Subcutaneous adipose tissue (tissue), 4 donors: ENCODE data around the gene PFDN1. TPM values are rescaled to one million over a fixed set of nuclear protein-coding genes. Genes with fewer than 3 reads are reported as not detected.

Experiments
- total RNA-seq, 4 donors: library from RNA; depleted of rRNA; stranded (reverse); fragments of >200 nt; gene quantifications; one replicate each; pipeline ENCODE4 v1.1.0, GENCODE V29; 2016
- TF ChIP-seq, protein P1 (sequence below): fragments of 450-650 bp; IDR thresholded peaks from one replicate; pipeline ENCODE4 v1.5.1; 2016; ENCODE audit warnings: low read depth, mild to moderate bottlenecking, control low read depth, antibody characterized with exemption, moderate library complexity

The PFDN1 gene
- total RNA-seq, 4 donors from 2014 or later, result 70.2 to 116 (median 90.9) TPM

DNA sequence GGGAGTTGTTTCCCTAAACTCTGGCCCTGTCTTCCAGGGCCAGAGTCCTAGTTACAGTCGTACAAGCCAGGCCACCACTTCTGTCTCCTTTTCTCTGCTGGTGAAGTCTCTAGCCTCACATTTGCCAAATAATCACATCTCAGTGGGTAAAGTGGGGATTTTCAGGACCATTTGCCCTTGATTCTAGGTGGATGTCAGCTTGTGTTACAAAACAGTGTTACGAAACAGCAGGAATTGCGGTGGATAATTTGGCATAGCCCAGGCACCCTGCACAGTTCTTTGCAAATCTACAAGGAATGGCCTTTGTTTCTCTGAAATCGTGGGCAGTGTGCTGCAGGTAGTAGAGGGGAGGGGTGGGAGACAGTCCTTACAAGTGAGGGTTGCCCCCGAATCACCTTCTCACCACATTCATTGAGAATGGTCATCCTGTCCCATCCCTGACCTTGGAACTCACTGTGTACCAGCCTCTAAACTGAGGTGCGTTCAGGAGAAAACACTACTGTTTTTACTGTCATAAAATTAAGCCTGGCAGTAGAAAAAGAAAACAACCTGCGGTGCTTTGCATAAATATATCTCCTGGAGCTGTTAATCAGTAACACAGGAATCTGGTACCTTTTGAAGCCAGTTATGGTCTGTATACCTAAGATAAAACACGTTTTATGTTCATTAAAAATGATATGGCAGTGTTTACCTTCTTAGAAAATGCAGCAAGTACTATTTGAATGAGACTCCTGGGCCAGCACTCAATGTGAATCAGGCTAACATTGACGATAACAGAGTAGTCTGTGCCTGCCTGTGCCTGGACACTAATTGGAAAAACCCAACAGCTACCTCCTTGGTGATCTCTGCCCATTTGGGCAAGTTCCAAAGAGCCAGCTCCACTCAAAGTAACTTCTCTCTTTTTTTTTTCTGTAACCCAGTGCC, 83.6 kb downstream of the PFDN1 start:
- TF ChIP-seq, protein P1, sequence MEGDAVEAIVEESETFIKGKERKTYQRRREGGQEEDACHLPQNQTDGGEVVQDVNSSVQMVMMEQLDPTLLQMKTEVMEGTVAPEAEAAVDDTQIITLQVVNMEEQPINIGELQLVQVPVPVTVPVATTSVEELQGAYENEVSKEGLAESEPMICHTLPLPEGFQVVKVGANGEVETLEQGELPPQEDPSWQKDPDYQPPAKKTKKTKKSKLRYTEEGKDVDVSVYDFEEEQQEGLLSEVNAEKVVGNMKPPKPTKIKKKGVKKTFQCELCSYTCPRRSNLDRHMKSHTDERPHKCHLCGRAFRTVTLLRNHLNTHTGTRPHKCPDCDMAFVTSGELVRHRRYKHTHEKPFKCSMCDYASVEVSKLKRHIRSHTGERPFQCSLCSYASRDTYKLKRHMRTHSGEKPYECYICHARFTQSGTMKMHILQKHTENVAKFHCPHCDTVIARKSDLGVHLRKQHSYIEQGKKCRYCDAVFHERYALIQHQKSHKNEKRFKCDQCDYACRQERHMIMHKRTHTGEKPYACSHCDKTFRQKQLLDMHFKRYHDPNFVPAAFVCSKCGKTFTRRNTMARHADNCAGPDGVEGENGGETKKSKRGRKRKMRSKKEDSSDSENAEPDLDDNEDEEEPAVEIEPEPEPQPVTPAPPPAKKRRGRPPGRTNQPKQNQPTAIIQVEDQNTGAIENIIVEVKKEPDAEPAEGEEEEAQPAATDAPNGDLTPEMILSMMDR, result no peak

DNA sequence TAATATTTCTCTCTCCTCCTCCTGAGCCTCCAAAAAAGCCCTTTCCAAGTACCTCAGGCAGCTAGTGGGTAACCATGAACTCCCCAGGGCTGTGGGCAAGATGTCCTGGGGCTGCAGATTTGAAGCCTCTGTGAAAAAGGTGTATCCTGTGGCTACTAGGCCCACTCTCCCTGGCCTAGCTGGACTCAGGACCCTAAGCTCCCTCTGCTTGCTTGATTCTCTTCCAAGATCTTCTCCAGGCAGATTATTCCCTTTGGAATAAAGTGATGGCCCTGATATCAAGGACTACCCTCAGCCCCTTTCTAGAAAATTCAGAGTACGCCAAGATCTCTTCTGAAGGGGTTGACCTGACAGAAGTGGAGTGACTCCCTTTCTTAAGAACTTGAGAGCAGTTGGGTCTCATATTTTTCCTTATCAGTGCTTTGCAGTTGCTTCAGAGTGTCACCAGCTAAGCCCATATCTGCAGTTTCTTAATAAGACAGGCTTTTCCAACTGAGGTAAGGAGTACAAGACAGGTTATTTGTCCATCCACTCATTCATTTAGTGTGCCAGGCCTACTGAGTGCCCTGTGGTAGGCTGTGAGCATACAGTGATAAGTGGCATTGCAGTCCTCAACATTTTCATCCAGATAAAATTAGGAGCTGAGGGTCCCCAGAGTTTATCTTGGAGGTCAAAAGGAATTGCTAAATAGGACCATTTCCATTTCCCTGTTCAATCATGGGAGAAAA, 85.4 kb downstream of the PFDN1 start:
- TF ChIP-seq, protein P1, result no peak

DNA sequence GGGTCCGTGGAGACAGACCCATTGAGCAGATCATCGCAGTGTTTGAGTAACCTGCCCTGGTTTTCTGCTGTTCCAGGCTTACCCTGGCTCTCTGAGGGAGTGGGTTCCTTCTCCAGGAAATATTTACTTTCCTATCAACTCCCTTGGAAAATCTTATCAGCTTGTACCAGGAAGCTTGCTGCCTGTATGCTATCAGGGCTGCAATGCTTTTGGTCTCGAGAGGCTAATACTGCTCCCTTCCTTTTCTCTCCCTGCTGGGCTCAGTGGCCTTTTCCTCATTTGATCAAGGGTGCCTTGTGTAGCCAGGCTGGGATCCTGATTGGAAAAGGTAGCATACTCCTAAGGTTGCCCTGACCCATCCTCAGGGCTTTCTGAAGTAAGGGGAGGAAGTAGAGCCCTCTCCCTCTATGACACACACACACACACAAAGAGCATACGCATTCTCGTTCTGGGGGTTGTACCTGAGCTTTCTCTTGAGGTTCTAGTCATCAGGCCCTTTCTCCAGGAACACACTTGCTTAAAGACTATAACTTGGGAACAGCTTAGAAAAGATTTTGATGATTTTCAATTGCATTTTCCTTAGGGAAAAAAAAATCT, 86.3 kb downstream of the PFDN1 start:
- TF ChIP-seq, protein P1, result no peak

DNA sequence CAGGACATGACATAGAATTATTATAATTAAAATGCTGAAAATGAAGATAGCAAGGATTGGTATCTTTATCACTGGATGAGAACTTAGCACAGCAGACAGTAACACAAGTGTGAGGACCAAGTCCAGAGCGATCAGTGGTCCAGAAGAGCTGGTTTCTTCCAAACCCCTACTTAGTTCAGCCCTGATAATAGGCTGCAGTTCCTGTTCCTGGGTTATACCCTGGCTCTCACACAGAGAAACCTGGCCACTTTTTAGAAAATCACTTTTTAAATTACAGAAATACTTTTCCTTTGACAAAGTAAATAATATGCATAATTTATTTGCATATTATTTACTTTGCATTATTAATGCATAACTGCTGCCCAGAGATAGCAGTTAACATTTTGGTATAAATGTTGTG, 87.6 kb downstream of the PFDN1 start:
- TF ChIP-seq, protein P1, result no peak

DNA sequence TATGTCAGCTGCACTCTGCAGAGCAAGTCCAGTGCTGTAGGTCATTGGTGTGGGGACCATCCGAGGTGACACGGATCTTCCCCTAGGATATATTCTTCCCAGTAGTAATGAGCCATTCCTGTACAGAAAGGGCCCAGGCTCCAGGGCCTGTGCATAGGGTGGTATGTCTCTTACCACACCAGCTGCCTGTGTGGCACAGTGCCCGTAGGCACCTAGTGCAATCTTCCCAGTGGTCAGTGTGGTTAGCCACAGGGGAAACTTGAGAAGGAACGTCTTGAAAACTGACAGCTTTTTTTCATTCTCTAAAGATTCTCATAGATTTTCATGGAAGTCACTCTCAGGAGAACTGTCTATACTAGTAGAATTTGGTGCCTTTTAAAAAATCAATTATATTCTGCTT, 88.1 kb downstream of the PFDN1 start:
- TF ChIP-seq, protein P1, result no peak

DNA sequence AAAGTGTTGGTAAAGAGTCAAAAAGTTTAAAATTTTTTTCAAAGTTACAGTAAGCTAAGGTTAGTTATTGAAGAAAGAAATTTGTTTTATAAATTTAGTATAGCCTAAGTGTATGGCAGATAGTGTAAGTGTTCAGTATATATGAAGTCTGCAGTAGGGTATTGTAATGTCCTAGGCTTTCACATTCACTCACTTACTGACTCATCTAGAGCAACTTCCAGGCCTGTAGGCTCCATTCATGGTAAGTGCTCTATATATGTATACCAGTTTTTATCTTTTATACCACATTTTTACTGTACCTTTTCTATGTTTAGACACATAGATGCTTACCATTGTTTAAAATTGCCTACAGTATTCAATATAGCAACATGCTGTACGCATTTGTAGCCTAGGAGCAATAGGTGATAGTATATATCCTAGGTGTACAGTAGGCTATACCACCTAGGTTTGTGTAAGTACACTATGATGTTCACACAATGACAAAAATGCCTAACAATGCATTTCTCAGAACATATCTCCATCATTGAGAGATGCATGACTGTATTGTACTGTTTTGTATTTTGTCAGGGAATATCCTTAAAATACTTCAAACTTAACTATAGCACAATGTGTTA, 89.4 kb downstream of the PFDN1 start:
- TF ChIP-seq, protein P1, result no peak
